PC-9 (cell line): ENCODE measurements around the gene TMEM272. TPM values are rescaled to one million over a fixed set of nuclear protein-coding genes. Genes with fewer than 3 reads are reported as not detected.

Experiments used
- BruUV-seq: library from RNA; stranded (reverse); fragments of 400-500 nt; replicated peaks from 2 replicates; lab custom pipeline; 2021; lab: Mats Ljungman, UMichigan
- CTCF ChIA-PET: fragments of 300-600 bp; sonication (Branson Sonifier 250); formaldehyde crosslinking; loops from one replicate; lab custom pipeline; 2022; ENCODE audit warnings: antibody characterized with exemption; lab: Charles Lee
- POLR2A ChIA-PET: fragments of 300-600 bp; sonication (Branson Sonifier 250); formaldehyde crosslinking; loops from one replicate; lab custom pipeline; 2022; ENCODE audit warnings: antibody characterized with exemption; ENCODE audit not compliant: unreplicated experiment; lab: Charles Lee
- DNase-seq, 2 experiments: peaks; one replicate each; pipeline versions ENCODE4 v3.0.0 to v3.0.0-alpha.2; 2015 to 2022; ENCODE audit warnings: mixed read lengths in 1 of 2
- H2AFZ ChIP-seq: fragments of 200-600 bp; sonication (generic); 2 replicates; pipeline ENCODE4 v1.8.1; 2017; ENCODE audit warnings: antibody characterized with exemption
- H3F3A ChIP-seq: fragments of 200-600 bp; sonication (generic); 2 replicates; pipeline ENCODE4 v1.8.1; 2017; ENCODE audit warnings: antibody characterized with exemption, mild to moderate bottlenecking, low read depth; ENCODE audit not compliant: insufficient read depth
- H3K27ac ChIP-seq: fragments of 200-600 bp; sonication (generic); 2 replicates; pipeline ENCODE4 v1.6.1; 2016; ENCODE audit warnings: mixed run types
- H3K27me3 ChIP-seq: fragments of 200-600 bp; sonication (generic); 2 replicates; pipeline ENCODE4 v1.6.1; 2016; ENCODE audit warnings: low read depth, mixed run types; ENCODE audit not compliant: insufficient read depth
- H3K36me3 ChIP-seq: fragments of 200-600 bp; sonication (generic); 2 replicates; pipeline ENCODE4 v1.6.1; 2016; ENCODE audit warnings: low read depth, mixed run types
- H3K4me1 ChIP-seq: fragments of 200-600 bp; sonication (generic); replicated peaks from 2 replicates; pipeline ENCODE4 v1.6.1; 2016; ENCODE audit warnings: mixed run types; ENCODE audit not compliant: insufficient read depth
- H3K4me2 ChIP-seq: fragments of 200-600 bp; sonication (generic); 2 replicates; pipeline ENCODE4 v1.6.1; 2017; ENCODE audit warnings: mixed run types
- H3K4me3 ChIP-seq: fragments of 200-600 bp; sonication (generic); 2 replicates; pipeline ENCODE4 v1.6.1; 2016; ENCODE audit warnings: mixed run types
- H3K79me2 ChIP-seq: fragments of 200-600 bp; sonication (generic); 2 replicates; pipeline ENCODE4 v1.6.1; 2017; ENCODE audit warnings: low read depth, mixed run types
- H3K9me2 ChIP-seq: fragments of 200-600 bp; sonication (generic); 2 replicates; pipeline ENCODE4 v1.8.1; 2017; ENCODE audit warnings: mild to moderate bottlenecking; ENCODE audit not compliant: insufficient read depth
- H3K9me3 ChIP-seq: fragments of 200-600 bp; sonication (generic); 2 replicates; pipeline ENCODE4 v1.8.1; 2016; ENCODE audit warnings: low read depth; ENCODE audit not compliant: insufficient read depth
- H4K20me1 ChIP-seq: fragments of 200-600 bp; sonication (generic); 2 replicates; pipeline ENCODE4 v1.8.1; 2017; ENCODE audit not compliant: insufficient read depth
- CTCF ChIP-seq: fragments of 200-600 bp; sonication (generic); conservative IDR thresholded peaks from 2 replicates; pipeline ENCODE4 v1.6.1; 2017; ENCODE audit warnings: mixed run types, antibody characterized with exemption, mild to moderate bottlenecking, moderate library complexity
- EZH2 ChIP-seq: fragments of 200-600 bp; sonication (generic); IDR thresholded peaks from 2 replicates; pipeline ENCODE4 v1.8.0; 2017; ENCODE audit warnings: antibody characterized with exemption, low read depth
- intact Hi-C: fragments of 100-400 bp; cut with micrococcal nuclease; formaldehyde crosslinking; loops from one replicate; pipeline ENCODE4 v1.10.0; 2022; ENCODE audit not compliant: unreplicated experiment
- total RNA-seq: library from RNA; stranded (reverse); gene quantifications from 2 replicates; pipeline ENCODE4 v1.2.3, GENCODE V29; 2021

The TMEM272 gene
- total RNA-seq, 1 experiment from 2014 or later, result not detected

- Histone ChIP-seq H3F3A (no peaks in the 10 kb centered on the region), H3K9me3 (no peaks in the 10 kb centered on the region), H2AFZ (no peak overlapping the region), H3K4me1 (no peaks in the 10 kb centered on the region), H3K36me3 (no peaks in the 10 kb centered on the region), H4K20me1 (no peaks in the 10 kb centered on the region), H3K27ac (no peak overlapping the region), H3K27me3 (no peaks in the 10 kb centered on the region), H3K9me2 (no peaks in the 10 kb centered on the region; the same call in 1 of the 2 replicates), H3K79me2 (no peaks in the 10 kb centered on the region), H3K4me3 (no peak overlapping the region), H3K4me2 (no peak overlapping the region)
- intact Hi-C loops, result no loop called here
- POLR2A ChIA-PET, result interaction anchor here (0.5 kb wide), 1 partner anchor 364 kb away, joined by 3 read pairs; no protein-coding TSS in a partner anchor
- CTCF ChIA-PET, result interaction anchor here (0.6 kb wide), 1 partner anchor 500 kb away, joined by 3 read pairs; no protein-coding TSS in a partner anchor
- no peak for TF ChIP-seq EZH2
- TF ChIP-seq CTCF, result no peak
- no peak for DNase-seq
- no TSS peak for BruUV-seq
Measured at GRCh38 chr13:51785712-51786424, 59.1 kb downstream of the TMEM272 start.

- no peaks in the 10 kb centered on the region for H4K20me1 ChIP-seq
- ChIA-PET POLR2A (no interaction called here), CTCF (interaction anchor here (1.0 kb wide), 1 partner anchor 14 kb away, joined by 4 read pairs; no protein-coding TSS in a partner anchor)
- no peak for DNase-seq
- H3K36me3 ChIP-seq, result no peaks in the 10 kb centered on the region
- H2AFZ ChIP-seq, result no peak overlapping the region
- intact Hi-C loops, result no loop called here
- H3F3A ChIP-seq, result no peaks in the 10 kb centered on the region
- H3K9me2 ChIP-seq, result no peaks in the 10 kb centered on the region
- H3K9me3 ChIP-seq, result no peaks in the 10 kb centered on the region
- no peak overlapping the region for H3K4me3 ChIP-seq
- H3K4me2 ChIP-seq, result no peak overlapping the region
- no peaks in the 10 kb centered on the region for H3K4me1 ChIP-seq
- no peaks in the 10 kb centered on the region for H3K27me3 ChIP-seq
- TF ChIP-seq EZH2 (no peak), CTCF (no peak)
- no peak overlapping the region for H3K27ac ChIP-seq
- BruUV-seq, result no TSS peak
- H3K79me2 ChIP-seq, result no peaks in the 10 kb centered on the region
Measured at GRCh38 chr13:51784097-51784496, 60.9 kb downstream of the TMEM272 start.

GRCh38 chr13:51783428-51784094 is 61.4 kb downstream of the TMEM272 start:
- ChIA-PET CTCF (interaction anchor here (1.0 kb wide), 1 partner anchor 14 kb away, joined by 4 read pairs; no protein-coding TSS in a partner anchor), POLR2A (interaction anchor here (0.6 to 0.8 kb wide), 2 partner anchors 331 to 344 kb away, joined by 8 to 20 read pairs; partner anchors contain the start of gene INTS6)
- BruUV-seq, result no TSS peak

More at GRCh38 chr13:51783428-51784094, 61.4 kb downstream of the TMEM272 start:
- Histone ChIP-seq H2AFZ (no peak overlapping the region), H3K36me3 (no peaks in the 10 kb centered on the region), H3K9me2 (no peaks in the 10 kb centered on the region), H3K4me3 (no peak overlapping the region), H3K9me3 (no peaks in the 10 kb centered on the region), H3K4me2 (no peak overlapping the region), H3K27ac (no peak overlapping the region), H3K27me3 (no peaks in the 10 kb centered on the region), H3K79me2 (no peaks in the 10 kb centered on the region), H3F3A (no peaks in the 10 kb centered on the region), H4K20me1 (no peaks in the 10 kb centered on the region), H3K4me1 (no peaks in the 10 kb centered on the region)
- intact Hi-C loops, result no loop called here
- no peak for TF ChIP-seq CTCF
- TF ChIP-seq EZH2, result no peak
- DNase-seq, result no peak
